NCI-H128 (cell line): ENCODE results near the gene CYP2U1.
"Not testable (repeated sequence)": the region's sequence is repeated elsewhere in the genome, so short reads cannot be mapped to it uniquely, and the experiment has no call there.

ENCODE experiments used
- DNase-seq: peaks from one replicate; lab custom pipeline; 2025; ENCODE audit not compliant: unreplicated experiment; lab: John Stamatoyannopoulos, UW

Gene CYP2U1

GRCh38 chr4:107917500-107917899 is 13.8 kb upstream of the CYP2U1 start:
- DNase-seq, result no peak

GRCh38 chr4:107922486-107923473 is 8.6 kb upstream of the CYP2U1 start:
- DNase-seq, result no peak

- not testable (repeated sequence) for DNase-seq
These were observed 5.6 kb upstream of the CYP2U1 start for GRCh38 chr4:107925713-107926112.

- DNase-seq, result not testable (repeated sequence)
These were observed 4.5 kb upstream of the CYP2U1 start for GRCh38 chr4:107926875-107927274.

- no peak for DNase-seq
These were observed 499 bp downstream of the CYP2U1 start for GRCh38 chr4:107931775-107932321.

GRCh38 chr4:107935246-107935645 is 3.9 kb downstream of the CYP2U1 start:
- DNase-seq, result no peak

GRCh38 chr4:107937040-107937439 is 5.7 kb downstream of the CYP2U1 start:
- no peak for DNase-seq

GRCh38 chr4:107939307-107939706 is 8.0 kb downstream of the CYP2U1 start:
- DNase-seq, result no peak

GRCh38 chr4:107945809-107946208 is 14.5 kb downstream of the CYP2U1 start:
- DNase-seq, result no peak

GRCh38 chr4:107950746-107951540 is 19.6 kb downstream of the CYP2U1 start:
- no peak for DNase-seq

- DNase-seq, result no peak
These were observed 20.2 kb downstream of the CYP2U1 start for GRCh38 chr4:107951551-107951950.

- DNase-seq, result no peak
These were observed 24.7 kb downstream of the CYP2U1 start for GRCh38 chr4:107956011-107956410.

- DNase-seq, result no peak
These were observed 35.6 kb downstream of the CYP2U1 start for GRCh38 chr4:107966903-107967302.

- DNase-seq, result not testable (repeated sequence)
These were observed 36.2 kb downstream of the CYP2U1 start for GRCh38 chr4:107967519-107967918.

GRCh38 chr4:107967921-107968320 is 36.6 kb downstream of the CYP2U1 start:
- not testable (repeated sequence) for DNase-seq

- DNase-seq, result no peak
These were observed 38.9 kb downstream of the CYP2U1 start for GRCh38 chr4:107970063-107970798.

- no peak for DNase-seq
These were observed 41.3 kb downstream of the CYP2U1 start for GRCh38 chr4:107972605-107973004.

GRCh38 chr4:107974523-107974922 is 43.2 kb downstream of the CYP2U1 start:
- DNase-seq, result no peak

GRCh38 chr4:107977482-107977881 is 46.1 kb downstream of the CYP2U1 start:
- DNase-seq, result no peak

GRCh38 chr4:107977966-107978705 is 46.8 kb downstream of the CYP2U1 start:
- DNase-seq, result no peak
